NB4 (cell line): ENCODE results near the gene MUSK.
A peak's percentile ranks its signal among the peaks of the same experiment; 100 is the strongest.

Experiments used
- DNase-seq: peaks from one replicate; pipeline ENCODE4 v3.0.0; 2010; ENCODE audit warnings: low read depth
- H3K4me3 ChIP-seq: one replicate; pipeline ENCODE4 v1.5.1; 2011; ENCODE audit warnings: mild to moderate bottlenecking, low read depth, low read length, moderate library complexity
- MAX ChIP-seq: IDR thresholded peaks from 2 replicates; pipeline ENCODE4 v1.6.1; 2011; ENCODE audit warnings: low read depth, low read length
- MYC ChIP-seq: IDR thresholded peaks from 2 replicates; pipeline ENCODE4 v1.6.1; 2011; ENCODE audit warnings: low read depth, low read length
- POLR2A ChIP-seq: IDR thresholded peaks from 2 replicates; pipeline ENCODE4 v1.6.1; 2011; ENCODE audit warnings: mild to moderate bottlenecking; ENCODE audit not compliant: insufficient read length; ENCODE audit errors: extremely low read depth
- TF ChIP-seq, protein P1 (sequence below): IDR thresholded peaks from one replicate; pipeline ENCODE4 v1.5.1; 2012; ENCODE audit warnings: low read depth, low read length

MUSK gene

DNA sequence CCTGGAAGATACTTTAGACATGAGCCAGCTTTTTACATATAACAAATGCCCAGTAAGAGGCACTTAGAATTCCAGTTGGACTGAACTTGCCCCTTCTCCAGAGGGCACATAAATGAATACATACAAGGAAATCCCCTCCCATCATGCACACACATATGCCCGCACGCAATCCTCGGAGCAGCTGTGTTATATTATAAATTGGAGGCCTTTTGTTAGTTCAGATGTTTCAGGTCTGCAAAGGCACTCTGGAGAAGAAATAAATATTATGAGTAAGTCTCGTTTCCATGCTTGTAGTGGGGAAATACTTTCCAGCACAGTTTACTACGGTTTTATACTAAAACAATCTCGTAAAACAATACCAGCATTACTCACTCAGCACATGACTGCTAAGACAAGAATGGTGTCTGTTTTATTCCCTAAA is 17.6 kb upstream of the MUSK start:
- DNase-seq, result no peak
- TF ChIP-seq, protein P1, sequence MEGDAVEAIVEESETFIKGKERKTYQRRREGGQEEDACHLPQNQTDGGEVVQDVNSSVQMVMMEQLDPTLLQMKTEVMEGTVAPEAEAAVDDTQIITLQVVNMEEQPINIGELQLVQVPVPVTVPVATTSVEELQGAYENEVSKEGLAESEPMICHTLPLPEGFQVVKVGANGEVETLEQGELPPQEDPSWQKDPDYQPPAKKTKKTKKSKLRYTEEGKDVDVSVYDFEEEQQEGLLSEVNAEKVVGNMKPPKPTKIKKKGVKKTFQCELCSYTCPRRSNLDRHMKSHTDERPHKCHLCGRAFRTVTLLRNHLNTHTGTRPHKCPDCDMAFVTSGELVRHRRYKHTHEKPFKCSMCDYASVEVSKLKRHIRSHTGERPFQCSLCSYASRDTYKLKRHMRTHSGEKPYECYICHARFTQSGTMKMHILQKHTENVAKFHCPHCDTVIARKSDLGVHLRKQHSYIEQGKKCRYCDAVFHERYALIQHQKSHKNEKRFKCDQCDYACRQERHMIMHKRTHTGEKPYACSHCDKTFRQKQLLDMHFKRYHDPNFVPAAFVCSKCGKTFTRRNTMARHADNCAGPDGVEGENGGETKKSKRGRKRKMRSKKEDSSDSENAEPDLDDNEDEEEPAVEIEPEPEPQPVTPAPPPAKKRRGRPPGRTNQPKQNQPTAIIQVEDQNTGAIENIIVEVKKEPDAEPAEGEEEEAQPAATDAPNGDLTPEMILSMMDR, result no peak
- no peak for TF ChIP-seq MYC

DNA sequence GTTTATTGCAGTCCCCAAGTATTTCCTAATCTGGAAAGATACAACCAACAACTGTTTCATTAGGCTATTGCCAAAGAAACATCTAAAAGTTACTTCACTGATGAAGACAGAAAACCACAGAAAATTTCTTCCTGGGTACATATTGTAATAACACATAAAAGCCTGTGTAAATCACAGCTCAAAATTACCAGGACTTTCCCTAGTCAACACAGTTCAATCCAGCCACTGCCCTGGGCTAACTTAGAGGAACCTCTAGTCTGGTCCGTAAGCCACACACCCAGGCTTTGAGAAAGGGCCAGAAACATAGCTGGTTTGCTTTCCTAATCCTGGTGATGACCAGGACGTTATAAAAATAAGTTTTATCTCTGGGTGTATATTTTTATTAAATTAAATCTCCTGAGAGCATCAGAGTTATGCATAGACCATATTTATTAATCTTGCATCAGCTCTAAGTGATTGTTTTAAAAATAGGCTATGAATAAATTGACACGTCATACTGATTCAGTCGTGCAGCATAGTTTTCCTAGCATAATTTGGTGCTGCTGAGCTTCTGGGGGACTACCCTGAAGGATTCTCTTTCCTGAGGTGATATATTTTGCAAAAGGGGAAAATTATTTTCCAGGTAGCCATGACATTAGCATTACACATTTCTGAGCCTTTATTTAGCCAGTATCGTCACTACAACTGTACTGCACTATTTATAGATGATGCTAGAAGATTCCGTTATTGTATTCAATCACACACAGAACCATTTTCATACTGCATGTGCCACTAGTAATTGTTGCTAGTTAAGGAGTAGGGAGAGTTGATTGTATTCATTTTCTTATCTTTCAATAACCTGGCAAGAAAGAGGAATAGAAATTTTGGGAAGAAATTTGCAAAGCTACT is 12.6 kb upstream of the MUSK start:
- H3K4me3 ChIP-seq, result no peak overlapping the region
- no peak for TF ChIP-seq MAX
- TF ChIP-seq, protein P1, result no peak
- no peak for TF ChIP-seq MYC
- no peak for TF ChIP-seq POLR2A
- no peak for DNase-seq

More for the DNA sequence above, 17.6 kb upstream of the MUSK start:
- H3K4me3 ChIP-seq, result no peak overlapping the region

GRCh38 chr9:110659891-110660541 is 8.6 kb upstream of the MUSK start:
- TF ChIP-seq, protein P1, result no peak
- no peak for TF ChIP-seq POLR2A
- no peak for TF ChIP-seq MAX
- no peak for TF ChIP-seq MYC
- DNase-seq, result no peak
- H3K4me3 ChIP-seq, result no peak overlapping the region

GRCh38 chr9:110669433-110669832 is 842 bp downstream of the MUSK start:
- TF ChIP-seq MAX, result no peak
- no peak for DNase-seq
- H3K4me3 ChIP-seq, result no peak overlapping the region

- no peak for TF ChIP-seq MYC
- no peak for TF ChIP-seq POLR2A
- no peak for TF ChIP-seq MAX
- TF ChIP-seq, protein P1, result no peak
- no peak for DNase-seq
Observed at GRCh38 chr9:110671849-110672248, 3.3 kb downstream of the MUSK start.

DNA sequence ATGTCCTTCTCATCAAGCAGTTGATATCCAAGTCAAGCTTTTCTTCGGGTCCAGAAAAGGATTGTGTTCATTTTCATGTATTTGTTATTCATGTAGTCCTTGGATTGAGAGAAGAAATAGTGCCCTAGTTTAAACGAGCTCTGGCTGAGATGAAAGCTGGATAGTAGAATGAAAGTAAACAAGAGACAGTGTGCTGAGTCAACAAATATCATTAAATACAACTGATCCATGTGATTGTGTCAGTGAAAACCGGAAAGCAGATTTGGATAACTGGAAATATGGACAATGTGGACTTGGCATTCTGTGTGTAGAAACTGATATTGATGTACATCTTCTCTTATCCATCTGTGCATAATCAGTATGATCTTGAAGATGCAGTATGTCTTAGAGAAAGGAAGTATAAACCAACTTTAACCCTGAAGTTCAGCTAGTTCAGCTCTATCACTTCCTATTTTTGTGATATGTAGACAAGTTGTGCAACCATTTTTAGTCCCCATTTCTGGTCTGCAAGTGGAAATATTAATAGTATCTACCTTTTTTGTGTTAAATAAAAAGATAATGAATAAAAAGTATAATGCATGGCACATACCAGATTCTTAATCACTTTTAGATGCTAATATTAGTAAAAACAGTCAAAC is 4.4 kb downstream of the MUSK start:
- peak; percentile 7 for DNase-seq
- TF ChIP-seq, protein P1, result no peak
- no peak for TF ChIP-seq MYC
- no peak for TF ChIP-seq POLR2A
- no peak for TF ChIP-seq MAX

More at GRCh38 chr9:110671849-110672248, 3.3 kb downstream of the MUSK start:
- H3K4me3 ChIP-seq, result no peak overlapping the region

More for the DNA sequence above, 4.4 kb downstream of the MUSK start:
- no peak overlapping the region for H3K4me3 ChIP-seq
